Endothelial cell of umbilical vein (primary cell): ENCODE measurements around the gene KIF26B. TPM values are rescaled to one million over a fixed set of nuclear protein-coding genes. Genes with fewer than 3 reads are reported as not detected.

Experiments used
- BruUV-seq: library from RNA; stranded (reverse); fragments of 400-500 nt; replicated peaks from 2 replicates; lab custom pipeline; 2021; lab: Mats Ljungman, UMichigan
- CTCF ChIA-PET: fragments of 300-600, 350-600 bp; sonication (Branson Sonifier 250); formaldehyde crosslinking; loops from one replicate; lab custom pipeline; 2021; ENCODE audit warnings: antibody characterized with exemption, inconsistent platforms; lab: Charles Lee
- POLR2A ChIA-PET: fragments of 300-600, 350-600 bp; sonication (Branson Sonifier 250); formaldehyde crosslinking; loops from one replicate; lab custom pipeline; 2021; ENCODE audit warnings: antibody characterized with exemption, inconsistent platforms; lab: Charles Lee
- DNase-seq: peaks from one replicate; pipeline ENCODE4 v3.0.0-alpha.2; 2011; ENCODE audit warnings: low read depth, low spot score
- FAIRE-seq: peaks from 2 replicates; lab custom pipeline; 2011; peaks lifted over from hg19 to GRCh38; lab: Jason Lieb, UNC
- H2AFZ ChIP-seq: 2 replicates; pipeline ENCODE4 v1.6.0; 2012; ENCODE audit warnings: low read depth, low read length, control low read depth, inconsistent platforms
- H3K27ac ChIP-seq: 2 replicates; pipeline ENCODE4 v1.5.1; 2011; ENCODE audit warnings: low read depth, mild to moderate bottlenecking, control low read depth, low read length, moderate library complexity; ENCODE audit not compliant: insufficient read depth
- H3K27me3 ChIP-seq, 2 experiments: 2 replicates each; pipeline versions ENCODE4 v1.6.0 to v1.6.1; 2011; ENCODE audit warnings: low read length in 2 of 2, mixed read lengths in 1 of 2; ENCODE audit not compliant: control insufficient read depth in 2 of 2, insufficient read depth in 2 of 2
- H3K36me3 ChIP-seq, 2 experiments: 2 replicates in 1 of 2; 3 replicates in 1 of 2; pipeline ENCODE4 v1.5.1; 2011; ENCODE audit warnings: low read length in 2 of 2, mild to moderate bottlenecking in 1 of 2, moderate library complexity in 1 of 2; ENCODE audit not compliant: control insufficient read depth in 2 of 2, insufficient read depth in 2 of 2; ENCODE audit errors: extremely low read depth in 1 of 2
- H3K4me1 ChIP-seq: 3 replicates; pipeline ENCODE4 v1.5.1; 2011; ENCODE audit warnings: mild to moderate bottlenecking, low read length; ENCODE audit not compliant: control insufficient read depth, insufficient read depth; ENCODE audit errors: extremely low read depth
- H3K4me2 ChIP-seq: 2 replicates; pipeline ENCODE4 v1.6.1; 2011; ENCODE audit warnings: low read length, control low read depth, mixed read lengths; ENCODE audit not compliant: insufficient read depth
- H3K4me3 ChIP-seq, 3 experiments: fragments of 200-600 bp in 1 of 3; sonication (generic), shearing (Covaris generic) in 1 of 3; replicated peaks in 1 of 3; 2 replicates each; pipeline ENCODE4 v1.5.1; 2011 to 2016; ENCODE audit warnings: control low read depth in 3 of 3, low read length in 3 of 3, mild to moderate bottlenecking in 2 of 3, inconsistent platforms in 1 of 3, low read depth in 1 of 3, moderate library complexity in 1 of 3; ENCODE audit not compliant: insufficient read depth in 1 of 3
- H3K79me2 ChIP-seq: 2 replicates; pipeline ENCODE4 v1.6.0; 2012; ENCODE audit warnings: low read length, inconsistent platforms; ENCODE audit not compliant: control insufficient read depth, insufficient read depth
- H3K9ac ChIP-seq: replicated peaks from 2 replicates; pipeline ENCODE3; 2011; ENCODE audit warnings: low read length, control low read depth; ENCODE audit not compliant: insufficient read depth; ENCODE audit errors: extremely low read depth
- H3K9me1 ChIP-seq: replicated peaks from 3 replicates; pipeline ENCODE4 v1.6.0; 2011; ENCODE audit warnings: mild to moderate bottlenecking, low read length; ENCODE audit not compliant: control insufficient read depth, insufficient read depth; ENCODE audit errors: extremely low read depth
- H3K9me3 ChIP-seq: replicated peaks from 2 replicates; pipeline ENCODE4 v1.5.1; 2012; ENCODE audit warnings: low read length, inconsistent platforms; ENCODE audit not compliant: control insufficient read depth, insufficient read depth
- H4K20me1 ChIP-seq: replicated peaks from 2 replicates; pipeline ENCODE3; 2011; ENCODE audit warnings: mild to moderate bottlenecking, low read length; ENCODE audit not compliant: control insufficient read depth, insufficient read depth; ENCODE audit errors: extremely low read depth
- EZH2 ChIP-seq: IDR thresholded peaks from 2 replicates; pipeline ENCODE4 v1.6.1; 2012; ENCODE audit warnings: borderline replicate concordance, low read depth, mild to moderate bottlenecking, moderate library complexity, low read length, inconsistent platforms; ENCODE audit not compliant: severe bottlenecking
- FOS ChIP-seq: IDR thresholded peaks from 2 replicates; pipeline ENCODE4 v1.6.1; 2011; ENCODE audit warnings: mild to moderate bottlenecking, low read length, moderate library complexity, borderline replicate concordance; ENCODE audit not compliant: insufficient read depth
- GATA2 ChIP-seq: IDR thresholded peaks from 2 replicates; pipeline ENCODE4 v1.7.0; 2011; ENCODE audit warnings: low read depth, mild to moderate bottlenecking, moderate library complexity, mixed read lengths, low read length; ENCODE audit not compliant: insufficient read length, insufficient read depth
- JUN ChIP-seq: IDR thresholded peaks from 2 replicates; pipeline ENCODE4 v1.6.1; 2011; ENCODE audit warnings: borderline replicate concordance, low read depth; ENCODE audit not compliant: insufficient read length, insufficient read depth
- POLR2A ChIP-seq: IDR thresholded peaks from 2 replicates; pipeline ENCODE4 v1.6.1; 2012; ENCODE audit warnings: low read depth, mild to moderate bottlenecking, control low read depth, low read length
- POLR2AphosphoS5 ChIP-seq: IDR thresholded peaks from 2 replicates; pipeline ENCODE4 v1.6.1; 2012; ENCODE audit warnings: low read depth, mild to moderate bottlenecking, control low read depth, low read length, moderate library complexity; ENCODE audit not compliant: insufficient read depth
- dilution Hi-C: fragments of 300-500 bp; cut with MboI; formaldehyde crosslinking; loops from one replicate; pipeline ENCODE4 v1.15.0; 2019; ENCODE audit warnings: low sequenced_read_pairs; ENCODE audit not compliant: extremely low pct_ligation_motif_present
- intact Hi-C: fragments of 100-400 bp; cut with micrococcal nuclease; formaldehyde crosslinking; loops from one replicate; pipeline ENCODE4 v1.10.0; 2022
- polyA plus RNA-seq, 4 experiments: library from polyadenylated mRNA; depleted of rRNA in 3 of 4; stranded (reverse) in 3 of 4; unstranded in 1 of 4; fragments of >200 nt; gene quantifications; 2 replicates each; pipeline versions ENCODE4 v1.2.1 to v1.2.3, GENCODE V29; 2011 to 2012; ENCODE audit warnings: missing spikeins in 1 of 4
- total RNA-seq: library from RNA; stranded (reverse); gene quantifications from 2 replicates; pipeline ENCODE4 v1.2.3, GENCODE V29; 2021

KIF26B gene
- total and polyA plus RNA-seq, 2 donors (not counting 3 experiments of a cell fraction or from before 2014, with no cell fraction given) = 0.04 to 0.49 TPM

DNA sequence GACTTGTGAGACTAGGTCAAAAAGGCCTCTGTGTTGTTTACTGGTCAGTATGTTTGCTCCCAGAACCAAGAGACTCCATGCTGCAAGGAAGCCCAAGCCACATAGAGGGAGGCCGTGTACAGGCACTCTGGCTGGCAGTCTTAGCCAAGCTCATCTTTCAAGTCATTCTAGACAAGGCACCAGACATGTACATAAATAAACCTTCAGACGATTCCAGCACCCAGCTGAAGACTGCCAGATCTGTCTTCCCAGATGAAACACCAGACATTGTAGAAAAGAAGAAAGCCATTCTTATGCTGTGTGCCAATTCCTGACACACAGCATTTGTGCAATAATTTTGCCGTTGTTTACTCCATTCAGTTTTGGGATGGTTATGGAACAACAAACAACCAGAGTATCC, 595.5 kb downstream of the KIF26B start:
- H3K4me2 ChIP-seq = no peak overlapping the region
- H3K9me1 ChIP-seq = no peaks in the 10 kb centered on the region
- no peak overlapping the region for H3K4me3 ChIP-seq
- no peak overlapping the region for H2AFZ ChIP-seq
- H3K9me3 ChIP-seq = no peaks in the 10 kb centered on the region
- intact Hi-C loops = no loop called here
- BruUV-seq = no TSS peak
- dilution Hi-C loops = no loop called here
- no peak for FAIRE-seq
- no peaks in the 10 kb centered on the region for H3K27me3 ChIP-seq
- no peaks in the 10 kb centered on the region for H3K4me1 ChIP-seq
- H3K9ac ChIP-seq = no peak overlapping the region
- DNase-seq = no peak
- no peaks in the 10 kb centered on the region for H3K36me3 ChIP-seq
- H3K27ac ChIP-seq = no peak overlapping the region
- no peaks in the 10 kb centered on the region for H3K79me2 ChIP-seq
- TF ChIP-seq POLR2AphosphoS5 = no peak
- ChIA-PET CTCF (no interaction called here), POLR2A (no interaction called here)
- no peaks in the 10 kb centered on the region for H4K20me1 ChIP-seq

DNA sequence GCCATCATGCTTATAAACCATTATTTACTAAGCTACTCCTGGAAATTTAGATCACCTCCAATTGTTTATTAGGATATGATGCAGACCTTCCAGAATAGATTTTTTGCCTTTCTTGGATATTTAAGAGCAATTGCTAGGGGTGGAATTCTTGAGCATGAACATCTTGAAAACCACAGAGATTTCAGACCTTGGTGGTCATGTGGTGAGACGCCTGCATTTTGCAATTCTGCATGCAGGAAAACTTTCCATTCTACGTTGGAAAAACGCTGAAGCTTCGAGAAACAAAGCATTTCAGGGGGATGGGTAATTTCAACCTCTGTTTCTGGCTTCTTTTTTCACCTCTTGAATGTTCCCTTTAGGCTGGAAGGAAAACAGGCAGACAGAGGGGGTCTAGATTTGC, 596.3 kb downstream of the KIF26B start:
- Histone ChIP-seq H3K4me3 (no peak overlapping the region), H3K36me3 (no peaks in the 10 kb centered on the region), H3K9ac (no peak overlapping the region), H3K27me3 (no peaks in the 10 kb centered on the region), H3K4me1 (no peaks in the 10 kb centered on the region), H3K27ac (no peak overlapping the region), H3K9me1 (no peaks in the 10 kb centered on the region), H4K20me1 (no peaks in the 10 kb centered on the region), H3K79me2 (no peaks in the 10 kb centered on the region), H2AFZ (no peak overlapping the region), H3K4me2 (no peak overlapping the region), H3K9me3 (no peaks in the 10 kb centered on the region)
- POLR2A ChIA-PET = no interaction called here
- FAIRE-seq (no peak), DNase-seq (no peak)
- BruUV-seq = no TSS peak
- TF ChIP-seq FOS (no peak), POLR2A (no peak), POLR2AphosphoS5 (no peak), JUN (no peak), EZH2 (no peak), GATA2 (no peak)
- CTCF ChIA-PET = no interaction called here
- dilution Hi-C loops (no loop called here), intact Hi-C loops (no loop called here)
